Heart left ventricle (tissue), 16 donors: ENCODE data around the gene PHF2. TPM values are rescaled to one million over a fixed set of nuclear protein-coding genes. Genes with fewer than 3 reads are reported as not detected.
A peak's percentile ranks its signal among the peaks of the same experiment; 100 is the strongest.

Source experiments
- ATAC-seq, 4 donors: fragments of 200-7000 bp; cut with Tn5 transposase; one replicate each; pipeline ENCODE4 v1.9.1; 2020 to 2022; ENCODE audit warnings: moderate library complexity in 4 of 4, mild to moderate bottlenecking in 3 of 4, moderate number of reproducible peaks in 1 of 4
- DNase-seq, 5 donors: peaks; one replicate each; pipeline ENCODE4 v3.0.0-alpha.2; 2020
- H3K27ac ChIP-seq, 12 donors: fragments of 200-600 bp; sonication (generic) in 4 of 12; one replicate each; pipeline versions ENCODE4 v1.5.0 to v1.8.0; 2016 to 2022; ENCODE audit warnings: mild to moderate bottlenecking in 2 of 12
- H3K27me3 ChIP-seq, 9 donors: fragments of 200-600 bp; sonication (generic) in 2 of 9; one replicate each; pipeline versions ENCODE4 v1.5.1 to v1.8.0; 2016 to 2022; ENCODE audit warnings: mild to moderate bottlenecking in 3 of 9
- H3K36me3 ChIP-seq, 9 donors: fragments of 200-600 bp; sonication (generic) in 2 of 9; one replicate each; pipeline versions ENCODE4 v1.5.0 to v1.8.0; 2018 to 2022; ENCODE audit warnings: mild to moderate bottlenecking in 2 of 9
- H3K4me1 ChIP-seq, 12 donors: fragments of 200-600 bp; sonication (generic) in 4 of 12; one replicate each; pipeline versions ENCODE4 v1.5.0 to v1.8.0; 2016 to 2022; ENCODE audit warnings: mild to moderate bottlenecking in 3 of 12
- H3K4me3 ChIP-seq, 12 donors: fragments of 200-600 bp; sonication (generic) in 4 of 12; one replicate each; pipeline versions ENCODE4 v1.5.0 to v1.8.0; 2017 to 2022; ENCODE audit warnings: mild to moderate bottlenecking in 9 of 12, moderate library complexity in 4 of 12
- H3K9me3 ChIP-seq, 12 donors: fragments of 200-600 bp; sonication (generic) in 4 of 12; one replicate each; pipeline versions ENCODE4 v1.5.0 to v1.8.0; 2016 to 2022; ENCODE audit warnings: mild to moderate bottlenecking in 1 of 12
- POLR2A ChIP-seq, 2 donors: fragments of 450-650 bp; IDR thresholded peaks; one replicate each; pipeline ENCODE4 v1.6.1; 2017; ENCODE audit warnings: antibody characterized with exemption in 2 of 2, mild to moderate bottlenecking in 2 of 2, moderate library complexity in 2 of 2
- WGBS, 4 donors: extraction: QIAGEN DNeasy Blood & Tissue Kit in 2 of 4; methylation state at CpG; one replicate each; pipeline versions ENCODE4 v1.1.5 to v1.1.7; 2013 to 2018; 5-methylcytosine and 5-hydroxymethylcytosine counted together
- intact Hi-C, 10 donors: fragments of 100-400 bp; cut with DNase I; formaldehyde crosslinking; loops; one replicate each; pipeline versions ENCODE4 v1.11.1 to v1.14.2; 2022
- polyA plus RNA-seq, 2 donors: library from polyadenylated mRNA; stranded (reverse); fragments of 200-250 nt; gene quantifications; one replicate each; pipeline ENCODE4 v1.2.3, GENCODE V29; 2013
- total RNA-seq, 9 donors: library from RNA; depleted of rRNA in 2 of 9; stranded (reverse); fragments of >200 nt in 2 of 9; fragmentation: NEBNext Ultra II Directional in 3 of 9; extraction: Animal tissue kit (Norgen Biotek cat#: 25700) in 3 of 9; gene quantifications; one replicate each; pipeline versions ENCODE4 v1.1.0 to v1.2.4, GENCODE V29; 2016 to 2023
- TF ChIP-seq, protein P1 (sequence below), 12 donors: fragments of 200-600 bp; sonication (generic) in 4 of 12; IDR thresholded peaks; one replicate each; pipeline versions ENCODE4 v1.5.0 to v1.8.0; 2018 to 2022; ENCODE audit warnings: antibody characterized with exemption in 12 of 12, mild to moderate bottlenecking in 5 of 12
- donor health status: ischemic (EF 13 %, LVEDD 7.1; RV severe dilation, severe dysfunction).
- donor health status: healthy with polysubstance abuse.
- donor health status: DM: no; HTN: yes; CAD: no.
- donor health status: DM: no; HTN: no; CAD: no.
- donor health status: ischemic (EF 25% LVEDD 6.9; RV normal size, moderate dysfunction).
- donor health status: ischemic (EF 25% LVEDD 5.7; RV mildly dilated, moderate dysfunction).
- donor health status: healthy.
- donor health status: DM: yes; HTN: yes; CAD: no.
- donor health status: ischemic (EF 35%, LVEDD 5.7; RV mildly dilated, moderate dysfunction).
- donor health status: nonischemic (EF 11% LVEDD 7.7; RV severe dilation, severe dysfunction).
- donor health status: DM: yes; HTN: yes; CAD: no.
- donor health status: PGD.
- donor health status: ischemic (EF 29% LVEDD 5.4; RV normal size, mild dysfunction).
- donor health status: nonischemic (EF 23%, LVEDD 6.1; RV moderate dilation, normal function).

The PHF2 gene
- total and polyA plus RNA-seq, 11 donors = 18.8 to 37.2 (median 22.1) TPM

- H3K27ac ChIP-seq = no peak overlapping the region
- WGBS, 4 donors = 83 to 89% (median 86%) methylated on average over 14 of the region's 14 CpGs
- no peak overlapping the region for H3K4me3 ChIP-seq
- DNase-seq = no peak
- ATAC-seq = peak in 2 of 4 donors; percentile 22 to 31
- H3K4me1 ChIP-seq = peaks cover 0 to 4% (median 0%) of the 10 kb centered on the region in 12 donors
- H3K9me3 ChIP-seq = no peaks in the 10 kb centered on the region
- H3K36me3 ChIP-seq = peaks cover 0 to 97% (median 92%) of the 10 kb centered on the region in 9 donors
- no peak for TF ChIP-seq POLR2A (IDR thresholded peaks at IDR 0.05)
- TF ChIP-seq, protein P1, sequence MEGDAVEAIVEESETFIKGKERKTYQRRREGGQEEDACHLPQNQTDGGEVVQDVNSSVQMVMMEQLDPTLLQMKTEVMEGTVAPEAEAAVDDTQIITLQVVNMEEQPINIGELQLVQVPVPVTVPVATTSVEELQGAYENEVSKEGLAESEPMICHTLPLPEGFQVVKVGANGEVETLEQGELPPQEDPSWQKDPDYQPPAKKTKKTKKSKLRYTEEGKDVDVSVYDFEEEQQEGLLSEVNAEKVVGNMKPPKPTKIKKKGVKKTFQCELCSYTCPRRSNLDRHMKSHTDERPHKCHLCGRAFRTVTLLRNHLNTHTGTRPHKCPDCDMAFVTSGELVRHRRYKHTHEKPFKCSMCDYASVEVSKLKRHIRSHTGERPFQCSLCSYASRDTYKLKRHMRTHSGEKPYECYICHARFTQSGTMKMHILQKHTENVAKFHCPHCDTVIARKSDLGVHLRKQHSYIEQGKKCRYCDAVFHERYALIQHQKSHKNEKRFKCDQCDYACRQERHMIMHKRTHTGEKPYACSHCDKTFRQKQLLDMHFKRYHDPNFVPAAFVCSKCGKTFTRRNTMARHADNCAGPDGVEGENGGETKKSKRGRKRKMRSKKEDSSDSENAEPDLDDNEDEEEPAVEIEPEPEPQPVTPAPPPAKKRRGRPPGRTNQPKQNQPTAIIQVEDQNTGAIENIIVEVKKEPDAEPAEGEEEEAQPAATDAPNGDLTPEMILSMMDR (IDR thresholded peaks at IDR 0.05) = no peak
- intact Hi-C loops = no loop called here
- H3K27me3 ChIP-seq = no peaks in the 10 kb centered on the region
These were observed 17.9 kb upstream of the PHF2 start for GRCh38 chr9:93558503-93558902.

DNA sequence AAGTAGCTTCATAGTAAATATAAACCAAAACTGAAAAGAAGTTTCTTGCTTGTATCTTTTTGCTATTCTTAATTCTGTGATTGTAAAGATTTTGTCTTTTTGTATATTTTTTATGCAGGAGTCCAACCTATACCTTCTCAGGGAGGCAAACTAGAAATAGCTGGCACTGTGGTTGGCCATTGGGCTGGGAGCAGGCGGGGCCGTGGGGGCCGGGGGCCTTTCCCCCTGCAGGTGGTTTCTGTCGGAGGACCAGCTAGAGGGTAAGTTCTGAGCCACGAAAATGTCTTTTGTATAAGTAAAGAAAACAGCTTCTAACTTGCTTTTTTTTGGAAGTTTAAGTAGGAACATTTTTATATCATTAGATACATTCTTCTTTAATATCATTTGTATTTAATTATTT is 15.4 kb upstream of the PHF2 start:
- peaks cover 0 to 4% (median 0%) of the 10 kb centered on the region in 12 donors for H3K4me1 ChIP-seq
- no peak for TF ChIP-seq POLR2A (IDR thresholded peaks at IDR 0.05)
- TF ChIP-seq, protein P1 (IDR thresholded peaks at IDR 0.05) = no peak
- no peak overlapping the region for H3K27ac ChIP-seq
- ATAC-seq (no peak), DNase-seq (no peak)
- WGBS, 4 donors = 85 to 94% (median 88%) methylated on average over 5 of the region's 5 CpGs
- H3K27me3 ChIP-seq = no peaks in the 10 kb centered on the region
- intact Hi-C loops = loop anchor here in 4 of 10 donors (10.0 kb wide), 6 partner anchors 106 to 466 kb away; partner anchors contain the start of genes CARD19 (in 1 of the 4), FAM120A (in 1 of the 4) and FAM120AOS (in 1 of the 4)
- H3K4me3 ChIP-seq = no peak overlapping the region
- H3K36me3 ChIP-seq = peaks cover 0 to 95% (median 91%) of the 10 kb centered on the region in 9 donors
- no peaks in the 10 kb centered on the region for H3K9me3 ChIP-seq

DNA sequence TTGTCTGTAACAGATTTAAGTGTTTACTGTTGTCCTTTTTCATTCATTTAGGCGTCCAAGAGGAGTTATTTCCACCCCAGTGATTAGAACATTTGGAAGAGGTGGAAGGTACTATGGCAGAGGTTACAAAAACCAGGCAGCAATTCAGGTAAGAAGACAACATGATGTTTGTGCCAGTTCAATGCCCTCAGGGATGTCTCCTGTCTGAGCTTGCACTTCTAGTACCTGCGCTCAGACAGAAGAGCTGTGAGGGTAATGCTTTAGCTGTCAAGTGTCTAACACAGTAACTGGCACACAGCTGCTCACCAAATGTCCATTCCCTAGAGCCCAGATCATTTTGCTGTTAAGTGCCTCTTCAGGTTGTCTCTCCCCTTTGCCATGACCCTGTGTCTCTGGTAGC is 14.2 kb upstream of the PHF2 start:
- DNase-seq (no peak), ATAC-seq (no peak)
- Histone ChIP-seq H3K4me3 (no peak overlapping the region), H3K27ac (no peak overlapping the region), H3K27me3 (no peaks in the 10 kb centered on the region), H3K36me3 (peaks cover 0 to 83% (median 79%) of the 10 kb centered on the region in 9 donors), H3K4me1 (peaks cover 0 to 12% (median 5%) of the 10 kb centered on the region in 12 donors), H3K9me3 (no peaks in the 10 kb centered on the region)
- WGBS, 4 donors = 92 to 100% (median 94%) methylated on average over 2 of the region's 2 CpGs
- TF ChIP-seq POLR2A (IDR thresholded peaks at IDR 0.05) = no peak
- TF ChIP-seq, protein P1 (IDR thresholded peaks at IDR 0.05) = no peak
- intact Hi-C loops = loop anchor here in 4 of 10 donors (10.0 kb wide), 6 partner anchors 107 to 467 kb away; partner anchors contain the start of genes CARD19 (in 1 of the 4), FAM120A (in 1 of the 4) and FAM120AOS (in 1 of the 4)

DNA sequence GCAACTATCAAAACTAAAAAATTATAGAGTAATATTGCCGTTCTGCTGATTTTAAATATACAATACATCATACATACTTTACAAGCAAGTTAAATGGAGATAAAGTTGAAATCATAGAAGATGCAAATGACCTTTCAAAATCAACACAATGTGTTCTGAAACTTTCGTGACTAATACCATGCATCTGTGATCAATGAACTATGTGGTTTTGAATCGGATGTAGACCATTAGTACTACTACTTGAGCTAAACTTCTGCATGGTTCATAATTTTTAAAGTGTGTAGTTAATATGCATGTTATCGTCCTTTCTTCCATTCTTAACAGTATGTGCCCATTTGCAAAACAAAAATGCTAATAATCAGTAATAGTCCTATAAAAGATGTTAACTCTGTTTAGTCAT is 11.3 kb upstream of the PHF2 start:
- DNase-seq = no peak
- TF ChIP-seq, protein P1 (IDR thresholded peaks at IDR 0.05) = no peak
- no peak for TF ChIP-seq POLR2A (IDR thresholded peaks at IDR 0.05)
- Histone ChIP-seq H3K27ac (no peak overlapping the region), H3K36me3 (peaks cover 0 to 54% (median 51%) of the 10 kb centered on the region in 9 donors), H3K4me1 (peaks cover 0 to 25% (median 11%) of the 10 kb centered on the region in 12 donors), H3K9me3 (no peaks in the 10 kb centered on the region), H3K4me3 (no peak overlapping the region), H3K27me3 (no peaks in the 10 kb centered on the region)
- ATAC-seq = no peak
- intact Hi-C loops = loop anchor here in 9 of 10 donors (5.0 to 10.0 kb wide), 8 partner anchors 110 to 470 kb away; partner anchors contain the start of genes FAM120A (in 5 of the 9), FAM120AOS (in 5 of the 9) and CARD19 (in 1 of the 9)
- WGBS, 4 donors = 88 to 93% (median 91%) methylated on average over 4 of the region's 4 CpGs
